DOHH2 (cell line): Measurements from ENCODE around the gene SLC38A6.

Experiments used
- H3F3A ChIP-seq: fragments of 200-600 bp; sonication (generic), shearing (Covaris generic); 2 replicates; pipeline ENCODE4 v1.6.0; 2016; ENCODE audit warnings: antibody characterized with exemption, mild to moderate bottlenecking; ENCODE audit not compliant: control insufficient read depth, insufficient read depth
- H3K27ac ChIP-seq: fragments of 200-600 bp; sonication (generic); 2 replicates; pipeline ENCODE4 v1.5.1; 2014; ENCODE audit warnings: low read depth, mild to moderate bottlenecking, low read length, moderate library complexity
- H3K27me3 ChIP-seq: fragments of 200-600 bp; sonication (generic); 2 replicates; pipeline ENCODE4 v1.6.1; 2014; ENCODE audit warnings: mild to moderate bottlenecking, low read length, mixed read lengths; ENCODE audit not compliant: control insufficient read depth
- H3K36me3 ChIP-seq: fragments of 200-600 bp; sonication (generic); 2 replicates; pipeline ENCODE4 v1.6.1; 2014; ENCODE audit warnings: mild to moderate bottlenecking, low read length, moderate library complexity, mixed read lengths; ENCODE audit not compliant: control insufficient read depth
- H3K4me1 ChIP-seq: fragments of 200-600 bp; sonication (generic); 2 replicates; pipeline ENCODE4 v1.6.1; 2014; ENCODE audit warnings: mild to moderate bottlenecking, low read length, mixed read lengths; ENCODE audit not compliant: control insufficient read depth
- H3K4me2 ChIP-seq: fragments of 200-600 bp; sonication (generic); 2 replicates; pipeline ENCODE4 v1.6.0; 2014; ENCODE audit warnings: mild to moderate bottlenecking, low read length, moderate library complexity
- H3K4me3 ChIP-seq: fragments of 200-600 bp; sonication (generic); 2 replicates; pipeline ENCODE4 v1.5.1; 2014; ENCODE audit warnings: mild to moderate bottlenecking, low read length, mixed read lengths
- H3K79me2 ChIP-seq: fragments of 200-600 bp; sonication (generic); 2 replicates; pipeline ENCODE4 v1.6.1; 2014; ENCODE audit warnings: mild to moderate bottlenecking, low read length, mixed read lengths; ENCODE audit not compliant: control insufficient read depth
- H3K9me2 ChIP-seq: fragments of 200-600 bp; sonication (generic); replicated peaks from 2 replicates; pipeline ENCODE4 v1.6.1; 2014; ENCODE audit warnings: mild to moderate bottlenecking, low read length, mixed read lengths; ENCODE audit not compliant: control insufficient read depth
- H3K9me3 ChIP-seq: fragments of 200-600 bp; sonication (generic); 2 replicates; pipeline ENCODE4 v1.6.1; 2014; ENCODE audit warnings: antibody characterized with exemption, low read length, mixed read lengths; ENCODE audit not compliant: control insufficient read depth, insufficient read depth
- H4K20me1 ChIP-seq: fragments of 200-600 bp; sonication (generic); 2 replicates; pipeline ENCODE4 v1.6.0; 2014; ENCODE audit warnings: low read depth, mild to moderate bottlenecking, antibody characterized with exemption, low read length, moderate library complexity; ENCODE audit not compliant: control insufficient read depth, insufficient read depth
- EZH2phosphoT487 ChIP-seq: fragments of 200-600 bp; sonication (generic); IDR thresholded peaks from 2 replicates; pipeline ENCODE4 v1.6.1; 2017; ENCODE audit warnings: borderline replicate concordance, mild to moderate bottlenecking, antibody characterized with exemption, low read length, moderate library complexity, mixed read lengths
- TF ChIP-seq, protein P1 (sequence below): fragments of 200-600 bp; sonication (generic); IDR thresholded peaks from one replicate; pipeline ENCODE4 v1.5.1; 2014; ENCODE audit warnings: antibody characterized with exemption, mild to moderate bottlenecking, low read depth, low read length; ENCODE audit not compliant: poor library complexity, severe bottlenecking

The SLC38A6 gene

GRCh38 chr14:61033054-61033453 lies 52.0 kb downstream of the SLC38A6 start:
- H3K27ac ChIP-seq = no peak overlapping the region
- H3K4me2 ChIP-seq = no peak overlapping the region
- no peak for TF ChIP-seq EZH2phosphoT487
- TF ChIP-seq, protein P1, sequence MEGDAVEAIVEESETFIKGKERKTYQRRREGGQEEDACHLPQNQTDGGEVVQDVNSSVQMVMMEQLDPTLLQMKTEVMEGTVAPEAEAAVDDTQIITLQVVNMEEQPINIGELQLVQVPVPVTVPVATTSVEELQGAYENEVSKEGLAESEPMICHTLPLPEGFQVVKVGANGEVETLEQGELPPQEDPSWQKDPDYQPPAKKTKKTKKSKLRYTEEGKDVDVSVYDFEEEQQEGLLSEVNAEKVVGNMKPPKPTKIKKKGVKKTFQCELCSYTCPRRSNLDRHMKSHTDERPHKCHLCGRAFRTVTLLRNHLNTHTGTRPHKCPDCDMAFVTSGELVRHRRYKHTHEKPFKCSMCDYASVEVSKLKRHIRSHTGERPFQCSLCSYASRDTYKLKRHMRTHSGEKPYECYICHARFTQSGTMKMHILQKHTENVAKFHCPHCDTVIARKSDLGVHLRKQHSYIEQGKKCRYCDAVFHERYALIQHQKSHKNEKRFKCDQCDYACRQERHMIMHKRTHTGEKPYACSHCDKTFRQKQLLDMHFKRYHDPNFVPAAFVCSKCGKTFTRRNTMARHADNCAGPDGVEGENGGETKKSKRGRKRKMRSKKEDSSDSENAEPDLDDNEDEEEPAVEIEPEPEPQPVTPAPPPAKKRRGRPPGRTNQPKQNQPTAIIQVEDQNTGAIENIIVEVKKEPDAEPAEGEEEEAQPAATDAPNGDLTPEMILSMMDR = no peak

DNA sequence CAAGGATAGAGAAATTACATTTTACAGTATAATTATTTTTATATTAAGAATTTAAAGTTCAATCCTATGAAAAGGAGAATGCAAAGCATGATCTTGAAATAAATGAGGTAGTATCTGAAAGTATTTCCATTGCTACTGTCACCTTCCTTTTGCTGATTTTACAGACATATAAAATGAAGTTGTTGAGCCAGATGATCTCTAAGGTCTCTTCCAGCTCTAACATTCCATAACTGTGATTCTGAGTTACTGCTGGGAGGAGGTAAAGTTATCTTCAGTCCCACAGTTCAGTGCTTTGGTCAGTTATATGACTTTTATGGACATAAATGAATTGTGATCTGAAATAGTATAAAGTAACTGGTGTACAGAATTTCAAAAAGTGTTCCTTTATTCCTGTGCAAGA lies 52.8 kb downstream of the SLC38A6 start:
- no peaks in the 10 kb centered on the region for H3K27me3 ChIP-seq
- H3K4me3 ChIP-seq = peak overlapping the region; percentile 51
- H3K9me3 ChIP-seq = no peaks in the 10 kb centered on the region
- H3K9me2 ChIP-seq = no peaks in the 10 kb centered on the region
- no peaks in the 10 kb centered on the region for H3K36me3 ChIP-seq
- no peaks in the 10 kb centered on the region for H4K20me1 ChIP-seq
- H3K4me2 ChIP-seq = peak overlapping the region; percentile 67
- TF ChIP-seq EZH2phosphoT487 = no peak
- TF ChIP-seq, protein P1 = no peak
- H3K79me2 ChIP-seq = no peaks in the 10 kb centered on the region
- peak overlapping the region; percentile 65 for H3K27ac ChIP-seq
- H3K4me1 ChIP-seq = peaks cover 61% of the 10 kb centered on the region
- peaks cover 6% of the 10 kb centered on the region for H3F3A ChIP-seq

More at GRCh38 chr14:61033054-61033453, 52.0 kb downstream of the SLC38A6 start:
- Histone ChIP-seq H3K27me3 (no peaks in the 10 kb centered on the region), H3K9me3 (no peaks in the 10 kb centered on the region), H3K79me2 (no peaks in the 10 kb centered on the region), H3K9me2 (no peaks in the 10 kb centered on the region), H3K36me3 (no peaks in the 10 kb centered on the region), H3F3A (peaks cover 6% of the 10 kb centered on the region), H3K4me3 (no peak overlapping the region), H4K20me1 (no peaks in the 10 kb centered on the region), H3K4me1 (peaks cover 61% of the 10 kb centered on the region)

DNA sequence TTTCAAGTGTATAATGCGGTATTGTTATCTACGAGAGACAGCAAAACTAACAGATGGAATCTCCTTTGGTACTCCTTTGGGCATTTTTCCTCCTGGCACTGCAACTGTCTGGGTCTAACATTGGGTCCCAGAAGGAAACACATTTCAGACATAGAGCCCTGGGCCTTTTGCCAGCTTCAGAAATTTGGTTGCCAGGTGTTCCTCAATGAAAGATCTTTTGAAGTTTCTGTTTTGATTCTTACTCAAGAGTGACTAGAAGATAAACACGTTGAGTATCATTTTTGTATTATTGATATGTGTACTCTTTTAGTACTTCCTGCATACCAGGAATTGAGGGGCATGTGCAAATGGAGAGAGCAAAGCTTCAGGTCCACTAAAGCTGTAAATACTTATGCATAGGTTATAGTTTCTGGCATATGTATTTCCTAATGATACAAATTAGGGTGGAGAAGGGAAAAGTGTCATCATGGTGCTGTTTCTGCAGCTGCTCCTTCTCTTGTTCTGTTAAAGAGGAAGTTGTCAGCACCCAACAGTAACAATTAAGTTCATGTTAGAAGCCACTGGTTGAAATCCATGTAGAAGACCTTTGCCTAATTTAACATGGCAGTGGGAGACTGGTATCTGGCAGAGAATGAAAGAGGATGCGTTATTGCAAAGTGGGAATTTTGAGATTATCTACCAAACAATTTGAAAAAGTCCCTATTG lies 53.5 kb downstream of the SLC38A6 start:
- Histone ChIP-seq H3K36me3 (no peaks in the 10 kb centered on the region), H3K79me2 (no peaks in the 10 kb centered on the region), H3K4me2 (peak overlapping the region; percentile 67), H3K9me2 (no peaks in the 10 kb centered on the region), H3K9me3 (no peaks in the 10 kb centered on the region), H3K4me1 (peaks cover 63% of the 10 kb centered on the region), H3K27ac (peak overlapping the region; percentile 65), H4K20me1 (no peaks in the 10 kb centered on the region), H3F3A (peaks cover 6% of the 10 kb centered on the region), H3K4me3 (peak overlapping the region; percentile 51), H3K27me3 (no peaks in the 10 kb centered on the region)
- TF ChIP-seq EZH2phosphoT487 = no peak

- Histone ChIP-seq H3K9me2 (no peaks in the 10 kb centered on the region), H3K4me2 (no peak overlapping the region), H4K20me1 (no peaks in the 10 kb centered on the region), H3K27me3 (no peaks in the 10 kb centered on the region), H3K9me3 (no peaks in the 10 kb centered on the region), H3K36me3 (no peaks in the 10 kb centered on the region), H3K4me1 (peaks cover 58% of the 10 kb centered on the region), H3K27ac (no peak overlapping the region), H3K4me3 (no peak overlapping the region), H3F3A (peaks cover 6% of the 10 kb centered on the region), H3K79me2 (no peaks in the 10 kb centered on the region)
- TF ChIP-seq, protein P1 = no peak
- TF ChIP-seq EZH2phosphoT487 = no peak
Observed at GRCh38 chr14:61037215-61037614, 56.2 kb downstream of the SLC38A6 start.
